GM18907 (cell line): ENCODE results near the gene SPRR2F.
"Not testable (repeated sequence)": the region's sequence is repeated elsewhere in the genome, so short reads cannot be mapped to it uniquely, and the experiment has no call there.

Experiments used
- ATAC-seq: cut with Tn5 transposase; IDR thresholded peaks from one replicate; pipeline ENCODE4 v1.9.1; 2021; ENCODE audit warnings: mild to moderate bottlenecking, moderate library complexity; ENCODE audit not compliant: unreplicated experiment

Gene SPRR2F

GRCh38 chr1:153113416-153113815 lies at the start of gene SPRR2F:
TSS of gene SPRR2F (minus strand) at chr1:153113516. CDS start at chr1:153112733, 783 bp downstream.
- ATAC-seq: no peak

GRCh38 chr1:153155541-153155940 lies 42.2 kb upstream of the SPRR2F start:
- ATAC-seq: no peak

GRCh38 chr1:153152481-153152880 lies 39.2 kb upstream of the SPRR2F start:
- no peak for ATAC-seq

GRCh38 chr1:153150846-153151245 lies 37.5 kb upstream of the SPRR2F start, which contains the start of gene SPRR2G:
TSS of gene SPRR2G (minus strand) at chr1:153150890. CDS start at chr1:153150110, 780 bp downstream.
- ATAC-seq: no peak

GRCh38 chr1:153141377-153141776 lies 28.1 kb upstream of the SPRR2F start:
- ATAC-seq: no peak

- no peak for ATAC-seq
Measured at GRCh38 chr1:153140484-153140883, 27.2 kb upstream of the SPRR2F start.

- ATAC-seq: no peak
Measured at GRCh38 chr1:153133743-153134142, 20.4 kb upstream of the SPRR2F start.

GRCh38 chr1:153133267-153133666 lies 20.0 kb upstream of the SPRR2F start:
- ATAC-seq: no peak

- not testable (repeated sequence) for ATAC-seq
Measured at GRCh38 chr1:153128688-153129087, 15.4 kb upstream of the SPRR2F start.

GRCh38 chr1:153127296-153127695 lies 14.0 kb upstream of the SPRR2F start:
- no peak for ATAC-seq

- ATAC-seq: no peak
Measured at GRCh38 chr1:153125536-153125935, 12.2 kb upstream of the SPRR2F start.

- ATAC-seq: not testable (repeated sequence)
Measured at GRCh38 chr1:153123793-153124192, 10.5 kb upstream of the SPRR2F start.

GRCh38 chr1:153122831-153123421 lies 9.6 kb upstream of the SPRR2F start:
- no peak for ATAC-seq

GRCh38 chr1:153120945-153121344 lies 7.6 kb upstream of the SPRR2F start:
- ATAC-seq: no peak

GRCh38 chr1:153119491-153119971 lies 6.2 kb upstream of the SPRR2F start:
- no peak for ATAC-seq

- not testable (repeated sequence) for ATAC-seq
Measured at GRCh38 chr1:153115264-153115663, 1.9 kb upstream of the SPRR2F start.

GRCh38 chr1:153112454-153112853 lies 862 bp downstream of the SPRR2F start:
- ATAC-seq: not testable (repeated sequence)

GRCh38 chr1:153100245-153100644 lies 13.1 kb downstream of the SPRR2F start:
- no peak for ATAC-seq

GRCh38 chr1:153099461-153100045 lies 13.8 kb downstream of the SPRR2F start:
- ATAC-seq: no peak

- ATAC-seq: no peak
Measured at GRCh38 chr1:153095764-153096163, 17.6 kb downstream of the SPRR2F start.

GRCh38 chr1:153094426-153094825 lies 18.9 kb downstream of the SPRR2F start, which contains the start of gene SPRR2E:
TSS of gene SPRR2E (minus strand) at chr1:153094526. CDS start at chr1:153093751, 775 bp downstream.
- no peak for ATAC-seq

- no peak for ATAC-seq
Measured at GRCh38 chr1:153087652-153088051, 25.7 kb downstream of the SPRR2F start.
